K562 (cell line): ENCODE data around the gene GZMM. TPM values are rescaled to one million over a fixed set of nuclear protein-coding genes. Genes with fewer than 3 reads are reported as not detected.

Experiments
- ATAC-seq: fragments of 200-7000 bp; cut with Tn5 transposase; 3 replicates; pipeline ENCODE4 v1.9.1; 2020; ENCODE audit warnings: moderate library complexity
- BruUV-seq: library from RNA; stranded (reverse); fragments of 400-500 nt; replicated peaks from 2 replicates; lab custom pipeline; 2021; lab: Mats Ljungman, UMichigan
- CTCF ChIA-PET: fragments of 300-600 bp; formaldehyde crosslinking; extraction: SDS; loops from one replicate; lab custom pipeline; 2021; ENCODE audit warnings: low intra/inter-chr PET ratio; lab: Yijun Ruan, JAX
- POLR2A ChIA-PET: fragments of 300-600, 350-650 bp; sonication (Branson Sonifier 250); formaldehyde crosslinking; extraction: SDS; loops from one replicate; lab custom pipeline; 2021; ENCODE audit warnings: antibody characterized with exemption, inconsistent platforms; lab: Yijun Ruan, JAX
- DNase-seq, 4 experiments: peaks; one replicate each; pipeline versions ENCODE4 v3.0.0 to v3.0.0-alpha.2; 2011 to 2018; ENCODE audit warnings: low spot score in 3 of 4, mixed read lengths in 3 of 4; ENCODE audit errors: extremely low read depth in 1 of 4
- FAIRE-seq: peaks from 2 replicates; lab custom pipeline; 2011; peaks lifted over from hg19 to GRCh38; lab: Jason Lieb, UNC
- H2AFZ ChIP-seq: 2 replicates; pipeline ENCODE4 v1.6.0; 2011; ENCODE audit warnings: low read depth, low read length, control low read depth, inconsistent platforms
- H3K27ac ChIP-seq: fragments of 200-600 bp; 3 replicates; pipeline ENCODE4 v1.8.0; 2011; ENCODE audit warnings: low read depth, mild to moderate bottlenecking, control low read depth, inconsistent platforms, low read length, moderate library complexity, mixed read lengths; ENCODE audit errors: extremely low read depth
- H3K27me3 ChIP-seq, 2 experiments: fragments of 300-600 bp in 1 of 2; 2 replicates in 1 of 2; 3 replicates in 1 of 2; pipeline versions ENCODE4 v1.6.0 to v1.8.0; 2011; ENCODE audit warnings: inconsistent platforms in 2 of 2, low read length in 2 of 2, mild to moderate bottlenecking in 1 of 2, mixed read lengths in 1 of 2, moderate library complexity in 1 of 2; ENCODE audit not compliant: control insufficient read depth in 2 of 2, insufficient read depth in 2 of 2
- H3K36me3 ChIP-seq: fragments of 300-600 bp; 3 replicates; pipeline ENCODE4 v1.8.0; 2011; ENCODE audit warnings: mild to moderate bottlenecking, low read length, inconsistent platforms; ENCODE audit not compliant: control insufficient read depth, insufficient read depth
- H3K4me1 ChIP-seq, 2 experiments: fragments of 200-600 bp in 1 of 2; replicated peaks in 1 of 2; 2 replicates in 1 of 2; 3 replicates in 1 of 2; pipeline versions ENCODE4 v1.5.1 to v1.8.0; 2011; ENCODE audit warnings: inconsistent platforms in 2 of 2, low read length in 2 of 2, mild to moderate bottlenecking in 1 of 2, mixed read lengths in 1 of 2, moderate library complexity in 1 of 2; ENCODE audit not compliant: control insufficient read depth in 2 of 2, insufficient read depth in 2 of 2
- H3K4me2 ChIP-seq: 2 replicates; pipeline ENCODE4 v1.6.1; 2011; ENCODE audit warnings: low read length, control low read depth, inconsistent platforms, mixed read lengths; ENCODE audit not compliant: insufficient read depth
- H3K4me3 ChIP-seq: fragments of 200-600 bp; sonication (generic), shearing (Covaris generic); 2 replicates; pipeline ENCODE4 v1.5.1; 2016; ENCODE audit warnings: control low read depth, inconsistent platforms
- H3K79me2 ChIP-seq: fragments of 200-600 bp; 3 replicates; pipeline ENCODE4 v1.8.0; 2011; ENCODE audit warnings: low read length, inconsistent platforms; ENCODE audit not compliant: control insufficient read depth, insufficient read depth
- H3K9ac ChIP-seq, 2 experiments: 2 replicates each; pipeline versions ENCODE4 v1.6.0 to v1.6.1; 2011; ENCODE audit warnings: low read depth in 2 of 2, low read length in 2 of 2, control low read depth in 1 of 2, inconsistent platforms in 1 of 2, mild to moderate bottlenecking in 1 of 2, mixed read lengths in 1 of 2; ENCODE audit not compliant: insufficient read depth in 1 of 2
- H3K9me1 ChIP-seq: one replicate; pipeline ENCODE4 v1.6.0; 2011; ENCODE audit warnings: inconsistent platforms, mild to moderate bottlenecking, low read length, moderate library complexity; ENCODE audit not compliant: control insufficient read depth, insufficient read depth
- H3K9me3 ChIP-seq: replicated peaks from 2 replicates; pipeline ENCODE4 v1.5.1; 2011; ENCODE audit warnings: low read depth, low read length, inconsistent platforms; ENCODE audit not compliant: control insufficient read depth, insufficient read depth
- H4K20me1 ChIP-seq: replicated peaks from 2 replicates; pipeline ENCODE4 v1.6.1; 2011; ENCODE audit warnings: low read length, inconsistent platforms, mixed read lengths; ENCODE audit not compliant: control insufficient read depth, insufficient read depth
- FOXO4 ChIP-seq: fragments of 450-650 bp; formaldehyde crosslinking; IDR thresholded peaks from 2 replicates; pipeline ENCODE4 v1.4.0; 2020; ENCODE audit warnings: mild to moderate bottlenecking, moderate library complexity
- ZZZ3 ChIP-seq: fragments of 450-650 bp; IDR thresholded peaks from 2 replicates; pipeline ENCODE4 v1.6.1; 2016; ENCODE audit warnings: antibody characterized with exemption, mild to moderate bottlenecking, moderate library complexity
- WGBS: fragments of 100-300 bp; shearing (Covaris generic); methylation state at CpG from one replicate; pipeline ENCODE4 v1.1.6; 2016; ENCODE audit warnings: low coverage, mixed read lengths; ENCODE audit not compliant: insufficient coverage; ENCODE audit errors: missing lambda C conversion rate; 5-methylcytosine and 5-hydroxymethylcytosine counted together
- in situ Hi-C: fragments of 300-500 bp; cut with MboI; formaldehyde crosslinking; loops from 4 replicates; pipeline ENCODE4 v1.15.0; 2018; ENCODE audit warnings: inconsistent platforms, mixed read lengths
- intact Hi-C: fragments of 100-400 bp; cut with micrococcal nuclease; formaldehyde crosslinking; loops from 2 replicates; pipeline ENCODE4 v1.14.2; 2022
- polyA plus RNA-seq, 8 experiments: library from polyadenylated mRNA; depleted of rRNA in 4 of 8; stranded (reverse) in 5 of 8; unstranded in 3 of 8; fragments of >200 nt; fragmentation: Nextera tagmentation in 2 of 8; fragmentation: Illumina TruSeq in 1 of 8; extraction: Ambion mirVana in 2 of 8; extraction: Trizol in 1 of 8; gene quantifications; 2 replicates each; pipeline versions ENCODE4 v1.2.1 to v1.2.3, GENCODE V29; 2011 to 2014; ENCODE audit warnings: inconsistent platforms in 1 of 8, missing spikeins in 1 of 8
- total RNA-seq, 7 experiments: library from RNA; depleted of rRNA in 6 of 7; stranded (reverse); fragments of >200 nt in 6 of 7; fragmentation: Illumina TruSeq in 2 of 7; extraction: Trizol in 2 of 7; gene quantifications; 2 replicates each; pipeline versions ENCODE4 v1.2.1 to v1.2.3, GENCODE V29; 2011 to 2021; ENCODE audit warnings: low replicate concordance in 1 of 7
- TF ChIP-seq, protein P1 (sequence below): fragments of 250-450 bp; sonication (Bioruptor Pico); IDR thresholded peaks from 2 replicates; pipeline ENCODE4 v1.4.0; 2020

GZMM gene
- total and polyA plus RNA-seq, 9 of the 15 experiments (the other 6 are each of a cell fraction or from before 2014, with no cell fraction given), result 0.08 to 2.6 (median 0.70) TPM; not detected in 2

DNA sequence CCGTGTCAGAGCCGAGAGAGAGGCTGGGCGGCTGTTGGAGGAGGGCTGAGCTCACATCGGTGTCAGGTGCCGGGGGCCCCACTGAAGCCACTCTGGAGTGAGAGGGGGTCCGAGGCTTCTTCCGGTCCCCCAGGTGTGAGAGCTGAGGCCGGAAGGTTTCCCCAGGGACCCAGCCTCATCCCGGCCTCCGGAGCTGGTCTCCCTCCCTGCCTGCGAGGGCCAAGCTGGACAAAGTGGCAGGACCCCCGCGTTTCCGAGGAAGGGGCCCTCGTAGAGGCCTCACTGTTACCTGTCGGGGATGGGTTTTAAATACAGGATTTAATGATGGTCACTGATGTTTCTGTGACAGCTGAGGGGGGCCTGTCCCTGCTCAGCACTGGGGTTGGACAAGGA is 52.4 kb downstream of the GZMM start:
- Histone ChIP-seq H3K27ac (no peak overlapping the region), H3K9ac (0 out of 4 replicates have a peak overlapping the region, but pooled peaks of 1 of the 2 experiments have one; percentile 26), H3K4me1 (peaks cover 3 to 58% of the 10 kb centered on the region in 2 experiments; a peak in 3 of 5 replicates), H3K36me3 (no peaks in the 10 kb centered on the region), H3K79me2 (no peaks in the 10 kb centered on the region), H3K4me2 (no peak overlapping the region), H4K20me1 (peaks cover 17% of the 10 kb centered on the region; the same call in 1 of the 2 replicates), H3K27me3 (peaks cover 12 to 27% of the 10 kb centered on the region in 2 experiments; a peak in 4 of 5 replicates), H2AFZ (no peak overlapping the region), H3K4me3 (no peak overlapping the region), H3K9me3 (0 out of 2 replicates have a peak, but pooled peaks cover 1% of the 10 kb centered on the region), H3K9me1 (no peaks in the 10 kb centered on the region)
- intact Hi-C loops (no loop called here), in situ Hi-C loops (no loop called here)
- ChIA-PET CTCF (no interaction called here), POLR2A (no interaction called here)
- TF ChIP-seq ZZZ3 (no peak), FOXO4 (CRISPR knock-in tag) (no peak)
- TF ChIP-seq, protein P1, sequence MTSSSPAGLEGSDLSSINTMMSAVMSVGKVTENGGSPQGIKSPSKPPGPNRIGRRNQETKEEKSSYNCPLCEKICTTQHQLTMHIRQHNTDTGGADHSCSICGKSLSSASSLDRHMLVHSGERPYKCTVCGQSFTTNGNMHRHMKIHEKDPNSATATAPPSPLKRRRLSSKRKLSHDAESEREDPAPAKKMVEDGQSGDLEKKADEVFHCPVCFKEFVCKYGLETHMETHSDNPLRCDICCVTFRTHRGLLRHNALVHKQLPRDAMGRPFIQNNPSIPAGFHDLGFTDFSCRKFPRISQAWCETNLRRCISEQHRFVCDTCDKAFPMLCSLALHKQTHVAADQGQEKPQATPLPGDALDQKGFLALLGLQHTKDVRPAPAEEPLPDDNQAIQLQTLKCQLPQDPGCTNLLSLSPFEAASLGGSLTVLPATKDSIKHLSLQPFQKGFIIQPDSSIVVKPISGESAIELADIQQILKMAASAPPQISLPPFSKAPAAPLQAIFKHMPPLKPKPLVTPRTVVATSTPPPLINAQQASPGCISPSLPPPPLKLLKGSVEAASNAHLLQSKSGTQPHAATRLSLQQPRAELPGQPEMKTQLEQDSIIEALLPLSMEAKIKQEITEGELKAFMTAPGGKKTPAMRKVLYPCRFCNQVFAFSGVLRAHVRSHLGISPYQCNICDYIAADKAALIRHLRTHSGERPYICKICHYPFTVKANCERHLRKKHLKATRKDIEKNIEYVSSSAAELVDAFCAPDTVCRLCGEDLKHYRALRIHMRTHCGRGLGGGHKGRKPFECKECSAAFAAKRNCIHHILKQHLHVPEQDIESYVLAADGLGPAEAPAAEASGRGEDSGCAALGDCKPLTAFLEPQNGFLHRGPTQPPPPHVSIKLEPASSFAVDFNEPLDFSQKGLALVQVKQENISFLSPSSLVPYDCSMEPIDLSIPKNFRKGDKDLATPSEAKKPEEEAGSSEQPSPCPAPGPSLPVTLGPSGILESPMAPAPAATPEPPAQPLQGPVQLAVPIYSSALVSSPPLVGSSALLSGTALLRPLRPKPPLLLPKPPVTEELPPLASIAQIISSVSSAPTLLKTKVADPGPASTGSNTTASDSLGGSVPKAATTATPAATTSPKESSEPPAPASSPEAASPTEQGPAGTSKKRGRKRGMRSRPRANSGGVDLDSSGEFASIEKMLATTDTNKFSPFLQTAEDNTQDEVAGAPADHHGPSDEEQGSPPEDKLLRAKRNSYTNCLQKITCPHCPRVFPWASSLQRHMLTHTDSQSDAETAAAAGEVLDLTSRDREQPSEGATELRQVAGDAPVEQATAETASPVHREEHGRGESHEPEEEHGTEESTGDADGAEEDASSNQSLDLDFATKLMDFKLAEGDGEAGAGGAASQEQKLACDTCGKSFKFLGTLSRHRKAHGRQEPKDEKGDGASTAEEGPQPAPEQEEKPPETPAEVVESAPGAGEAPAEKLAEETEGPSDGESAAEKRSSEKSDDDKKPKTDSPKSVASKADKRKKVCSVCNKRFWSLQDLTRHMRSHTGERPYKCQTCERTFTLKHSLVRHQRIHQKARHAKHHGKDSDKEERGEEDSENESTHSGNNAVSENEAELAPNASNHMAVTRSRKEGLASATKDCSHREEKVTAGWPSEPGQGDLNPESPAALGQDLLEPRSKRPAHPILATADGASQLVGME (CRISPR knock-in tag), result no peak
- no TSS peak for BruUV-seq
- 51% methylated on average over 13 of the region's 16 CpGs for WGBS
- ATAC-seq, result no peak
- DNase-seq, result no peak
- FAIRE-seq, result no peak
